B cell (primary cell): ENCODE results near the gene JSRP1. TPM values are rescaled to one million over a fixed set of nuclear protein-coding genes. Genes with fewer than 3 reads are reported as not detected.
A peak's percentile ranks its signal among the peaks of the same experiment; 100 is the strongest.

Experiments used
- ATAC-seq: fragments of 200-7000 bp; cut with Tn5 transposase; one replicate; pipeline ENCODE4 v1.10.0; 2021; ENCODE audit warnings: low read depth, mild to moderate bottlenecking, moderate number of reproducible peaks, moderate library complexity
- CTCF ChIA-PET: fragments of 350-600 bp; sonication (Branson Sonifier 250); formaldehyde crosslinking; loops from one replicate; lab custom pipeline; 2021; ENCODE audit warnings: antibody characterized with exemption, inconsistent platforms; lab: Charles Lee
- POLR2A ChIA-PET: fragments of 350-600 bp; sonication (Branson Sonifier 250); formaldehyde crosslinking; loops from one replicate; lab custom pipeline; 2021; ENCODE audit warnings: antibody characterized with exemption; lab: Charles Lee
- DNase-seq: peaks from one replicate; pipeline ENCODE4 v3.0.0; 2013
- H2AFZ ChIP-seq: 2 replicates; pipeline ENCODE4 v1.6.1; 2012; ENCODE audit warnings: mild to moderate bottlenecking, low read depth, low read length; ENCODE audit not compliant: insufficient read depth, poor library complexity, severe bottlenecking
- H3K27ac ChIP-seq, 2 donors: 1 replicate in 1 of 2; 2 replicates in 1 of 2; pipeline ENCODE4 v1.5.1; 2012 to 2013; ENCODE audit warnings: low read length in 2 of 2, mild to moderate bottlenecking in 2 of 2, moderate library complexity in 1 of 2
- H3K27me3 ChIP-seq, 4 experiments: fragments of 200-600 bp in 1 of 4; sonication (generic) in 1 of 4; replicated peaks in 1 of 4; 1 replicate in 2 of 4; 2 replicates in 2 of 4; pipeline versions ENCODE4 v1.6.1 to v1.7.0; 2013 to 2016; ENCODE audit warnings: low read length in 3 of 4, mild to moderate bottlenecking in 2 of 4, mixed read lengths in 1 of 4, moderate library complexity in 1 of 4; ENCODE audit not compliant: insufficient read depth in 4 of 4, control insufficient read depth in 3 of 4; ENCODE audit errors: control extremely low read depth in 1 of 4
- H3K36me3 ChIP-seq, 2 experiments: replicated peaks in 1 of 2; 1 replicate in 1 of 2; 2 replicates in 1 of 2; pipeline versions ENCODE4 v1.6.1 to v1.7.1; 2013; ENCODE audit warnings: low read length in 1 of 2; ENCODE audit not compliant: insufficient read depth in 2 of 2, control insufficient read depth in 1 of 2; ENCODE audit errors: control extremely low read depth in 1 of 2, extremely low read depth in 1 of 2
- H3K4me1 ChIP-seq, 2 donors: fragments of 200-600 bp in 1 of 2; sonication (generic) in 1 of 2; 1 replicate in 1 of 2; 2 replicates in 1 of 2; pipeline versions ENCODE4 v1.5.1 to v1.6.1; 2013 to 2017; ENCODE audit warnings: low read length in 2 of 2; ENCODE audit not compliant: control insufficient read depth in 2 of 2, insufficient read depth in 2 of 2
- H3K4me2 ChIP-seq: replicated peaks from 2 replicates; pipeline ENCODE3; 2012; ENCODE audit warnings: mild to moderate bottlenecking, low read depth, low read length; ENCODE audit not compliant: poor library complexity, severe bottlenecking
- H3K4me3 ChIP-seq, 5 experiments: fragments of 200-600 bp in 1 of 5; sonication (generic) in 1 of 5; 1 replicate in 3 of 5; 2 replicates in 2 of 5; pipeline versions ENCODE4 v1.5.1 to v1.7.0; 2011 to 2016; ENCODE audit warnings: low read length in 4 of 5, mild to moderate bottlenecking in 4 of 5, low read depth in 2 of 5, control low read depth in 1 of 5, moderate library complexity in 1 of 5; ENCODE audit not compliant: insufficient read depth in 1 of 5; ENCODE audit errors: control extremely low read depth in 1 of 5, extremely low read depth in 1 of 5
- H3K79me2 ChIP-seq: fragments of 200-600 bp; sonication (generic); one replicate; pipeline ENCODE4 v1.6.0; 2016; ENCODE audit warnings: low read length; ENCODE audit not compliant: control insufficient read depth, insufficient read depth
- H3K9ac ChIP-seq: fragments of 200-600 bp; sonication (generic); 2 replicates; pipeline ENCODE4 v1.6.1; 2017; ENCODE audit warnings: mild to moderate bottlenecking, low read length, moderate library complexity
- H3K9me3 ChIP-seq, 3 donors: one replicate each; pipeline versions ENCODE4 v1.6.1 to v1.7.1; 2013; ENCODE audit warnings: low read length in 2 of 3; ENCODE audit not compliant: control insufficient read depth in 2 of 3, insufficient read depth in 1 of 3; ENCODE audit errors: control extremely low read depth in 1 of 3
- H4K20me1 ChIP-seq: 2 replicates; pipeline ENCODE4 v1.6.0; 2012; ENCODE audit warnings: mild to moderate bottlenecking, low read length; ENCODE audit not compliant: insufficient read depth, control insufficient read depth, poor library complexity, severe bottlenecking
- H3K27ac Mint-ChIP-seq: one replicate; pipeline ENCODE4 v1.8.0; 2021; ENCODE audit warnings: mixed read lengths
- H3K27me3 Mint-ChIP-seq: one replicate; pipeline ENCODE4 v1.8.0; 2021; ENCODE audit warnings: mixed read lengths
- H3K4me1 Mint-ChIP-seq: one replicate; pipeline ENCODE4 v1.8.0; 2021; ENCODE audit warnings: mixed read lengths
- H3K4me3 Mint-ChIP-seq: one replicate; pipeline ENCODE4 v1.8.0; 2021; ENCODE audit warnings: mixed read lengths
- H3K9me3 Mint-ChIP-seq: one replicate; pipeline ENCODE4 v1.8.0; 2022; ENCODE audit warnings: mixed read lengths; ENCODE audit not compliant: insufficient read depth
- CTCF ChIP-seq: fragments of 200-600 bp; IDR thresholded peaks from one replicate; pipeline ENCODE4 v1.8.0; 2022; ENCODE audit warnings: antibody characterized with exemption, mild to moderate bottlenecking
- EZH2 ChIP-seq: IDR thresholded peaks from 2 replicates; pipeline ENCODE4 v1.6.1; 2012; ENCODE audit warnings: borderline replicate concordance, low read depth, mild to moderate bottlenecking, moderate library complexity, low read length; ENCODE audit not compliant: insufficient read depth, poor library complexity, severe bottlenecking
- WGBS: methylation state at CpG from one replicate; pipeline ENCODE4 v1.1.5; 2013; ENCODE audit warnings: missing lambda C conversion rate; ENCODE audit not compliant: insufficient coverage; 5-methylcytosine and 5-hydroxymethylcytosine counted together
- intact Hi-C: fragments of 100-400 bp; cut with micrococcal nuclease; formaldehyde crosslinking; loops from one replicate; pipeline ENCODE4 v1.10.0; 2022
- polyA plus RNA-seq: library from polyadenylated mRNA; depleted of rRNA; stranded (reverse); fragments of >200 nt; gene quantifications from 2 replicates; pipeline ENCODE4 v1.2.3, GENCODE V29; 2012
- total RNA-seq, 2 donors: library from RNA; stranded (reverse); fragments of 120-200 nt in 1 of 2; gene quantifications; 1 replicate in 1 of 2; 2 replicates in 1 of 2; pipeline versions ENCODE4 v1.2.3 to v1.2.4, GENCODE V29; 2013 to 2022

The JSRP1 gene
- total and polyA plus RNA-seq, 2 donors (not counting 1 experiment from before 2014, with no cell fraction given) = 2.1 to 3.0 TPM

GRCh38 chr19:2266183-2266993 lies 10.2 kb upstream of the JSRP1 start:
- H3K27ac ChIP-seq = peak overlapping the region; percentile 47 to 63
- peak overlapping the region; percentile 68 for H2AFZ ChIP-seq
- peak overlapping the region; percentile 93 for H3K27ac Mint-ChIP-seq
- DNase-seq (peak; percentile 81), ATAC-seq (peak; percentile 10)
- H3K9me3 ChIP-seq = peaks cover 0 to 10% (median 0%) of the 10 kb centered on the region in 3 donors
- WGBS = 28% methylated on average over 15 of the region's 18 CpGs
- TF ChIP-seq CTCF (no peak), EZH2 (no peak)
- H4K20me1 ChIP-seq = peaks cover 20% of the 10 kb centered on the region
- ChIA-PET CTCF (interaction anchor here (1.0 kb wide), 3 partner anchors 8 to 110 kb away, joined by 3 read pairs; no protein-coding TSS in a partner anchor), POLR2A (interaction anchor here (0.6 to 10.8 kb wide), 10 partner anchors 11 to 449 kb away, joined by 3 to 134 read pairs (median 5); partner anchors contain the start of gene JSRP1)
- peak overlapping the region; percentile 30 for H3K9ac ChIP-seq
- peaks cover 39% of the 10 kb centered on the region for H3K4me1 Mint-ChIP-seq
- peak overlapping the region; percentile 65 for H3K4me2 ChIP-seq
- intact Hi-C loops = loop anchor here (5.0 to 10.0 kb wide), 2 partner anchors 358 to 404 kb away; partner anchors contain the start of gene KLF16
- peak overlapping the region; percentile 74 for H3K4me3 Mint-ChIP-seq
- peak overlapping the region in 1 of 5 experiments; percentile 13 for H3K4me3 ChIP-seq
- peaks cover 0 to 2% of the 10 kb centered on the region in 2 experiments for H3K36me3 ChIP-seq
- H3K27me3 Mint-ChIP-seq = no peaks in the 10 kb centered on the region
- no peaks in the 10 kb centered on the region for H3K9me3 Mint-ChIP-seq
- peaks cover 31 to 55% of the 10 kb centered on the region in 2 donors for H3K4me1 ChIP-seq
- peaks cover 59% of the 10 kb centered on the region for H3K79me2 ChIP-seq
- no peaks in the 10 kb centered on the region for H3K27me3 ChIP-seq
